Prostate gland (tissue), 2 donors: ENCODE data around the gene PRRT1B. TPM values are rescaled to one million over a fixed set of nuclear protein-coding genes. Genes with fewer than 3 reads are reported as not detected.

Experiments used
- DNase-seq: peaks from one replicate; pipeline ENCODE4 v3.0.0-alpha.2; 2019; ENCODE audit warnings: low spot score
- H3K27ac ChIP-seq, 2 donors: fragments of 200-600 bp; sonication (generic); 2 replicates each; pipeline ENCODE4 v1.5.1; 2017 to 2019
- H3K27me3 ChIP-seq: fragments of 200-600 bp; sonication (generic); replicated peaks from 2 replicates; pipeline ENCODE4 v1.5.1; 2019; ENCODE audit not compliant: insufficient read depth
- H3K36me3 ChIP-seq, 2 donors: fragments of 200-600 bp; sonication (generic); 1 replicate in 1 of 2; 2 replicates in 1 of 2; pipeline versions ENCODE4 v1.5.1 to v1.8.1; 2017 to 2019
- H3K4me1 ChIP-seq: fragments of 200-600 bp; sonication (generic); replicated peaks from 2 replicates; pipeline ENCODE4 v1.5.1; 2019
- H3K4me3 ChIP-seq, 2 donors: fragments of 200-600 bp; sonication (generic); 2 replicates each; pipeline ENCODE4 v1.5.1; 2017 to 2019
- H3K9me3 ChIP-seq: fragments of 200-600 bp; sonication (generic); 2 replicates; pipeline ENCODE4 v1.5.1; 2017
- POLR2A ChIP-seq: fragments of 450-650 bp; IDR thresholded peaks from one replicate; pipeline ENCODE4 v1.6.1; 2016; ENCODE audit warnings: antibody characterized with exemption, mild to moderate bottlenecking
- POLR2AphosphoS5 ChIP-seq: sonication (generic); formaldehyde crosslinking; IDR thresholded peaks from one replicate; pipeline ENCODE4 v1.6.1; 2017; ENCODE audit warnings: antibody characterized with exemption
- WGBS: methylation state at CpG from one replicate; pipeline ENCODE4 v1.1.5; 2018; 5-methylcytosine and 5-hydroxymethylcytosine counted together
- intact Hi-C: fragments of 100-400 bp; cut with DNase I; formaldehyde crosslinking; loops from one replicate; pipeline ENCODE4 v1.14.2; 2022
- total RNA-seq, 2 donors: library from RNA; depleted of rRNA; stranded (reverse); fragments of >200 nt; gene quantifications; one replicate each; pipeline ENCODE4 v1.1.0, GENCODE V29; 2016
- TF ChIP-seq, protein P1 (sequence below), 4 experiments: fragments of 200-600 bp in 2 of 4; fragments of 450-650 bp in 2 of 4; sonication (generic) in 2 of 4; IDR thresholded peaks; 1 replicate in 3 of 4; 2 replicates in 1 of 4; pipeline ENCODE4 v1.5.1; 2016 to 2019; ENCODE audit warnings: antibody characterized with exemption in 4 of 4, mild to moderate bottlenecking in 2 of 4, moderate library complexity in 2 of 4

Gene PRRT1B
- total RNA-seq, 2 donors from 2014 or later, result 3.7 to 25.4 TPM

DNA sequence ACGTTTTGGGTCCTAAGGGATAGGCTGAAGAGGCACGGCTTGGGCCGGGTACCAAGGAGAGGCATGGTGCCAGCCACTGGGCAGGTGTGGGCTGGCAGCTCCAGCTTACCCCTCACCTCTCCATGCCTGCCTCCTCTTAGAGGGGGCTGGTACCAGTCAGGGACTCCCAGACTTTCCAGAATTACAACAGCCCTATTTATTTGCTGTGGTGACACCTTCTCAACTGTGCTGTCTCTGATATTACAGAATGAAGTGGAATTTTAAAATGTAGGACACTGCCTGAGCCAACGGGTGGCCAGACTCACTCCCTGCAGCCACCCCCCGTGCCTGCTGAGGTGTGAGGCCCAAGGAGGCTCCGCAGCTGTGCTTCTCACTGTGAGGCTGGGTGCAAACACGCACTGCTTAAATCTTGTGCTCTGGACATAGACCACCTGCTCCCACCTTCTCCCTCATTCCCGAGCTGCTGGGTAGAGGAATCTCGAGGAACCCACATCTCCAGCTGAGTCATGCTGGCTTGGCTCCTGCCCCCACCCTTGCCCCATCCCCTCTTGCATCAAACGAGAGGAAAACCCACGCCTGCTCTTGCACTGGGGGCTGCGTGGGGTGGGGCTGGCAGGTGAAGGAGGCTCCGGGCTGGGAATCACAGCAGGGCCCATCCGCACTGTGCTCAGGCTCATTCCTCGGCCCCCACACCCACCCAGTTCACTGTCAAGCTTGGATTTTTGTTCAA, 47.9 kb downstream of the PRRT1B start:
- no peak overlapping the region for H3K4me3 ChIP-seq
- H3K36me3 ChIP-seq, result peaks cover 14% of the 10 kb centered on the region in 2 donors
- no peak overlapping the region for H3K27ac ChIP-seq
- H3K27me3 ChIP-seq, result no peaks in the 10 kb centered on the region
- intact Hi-C loops, result no loop called here
- 68% methylated on average over 15 of the region's 15 CpGs for WGBS
- TF ChIP-seq, protein P1, sequence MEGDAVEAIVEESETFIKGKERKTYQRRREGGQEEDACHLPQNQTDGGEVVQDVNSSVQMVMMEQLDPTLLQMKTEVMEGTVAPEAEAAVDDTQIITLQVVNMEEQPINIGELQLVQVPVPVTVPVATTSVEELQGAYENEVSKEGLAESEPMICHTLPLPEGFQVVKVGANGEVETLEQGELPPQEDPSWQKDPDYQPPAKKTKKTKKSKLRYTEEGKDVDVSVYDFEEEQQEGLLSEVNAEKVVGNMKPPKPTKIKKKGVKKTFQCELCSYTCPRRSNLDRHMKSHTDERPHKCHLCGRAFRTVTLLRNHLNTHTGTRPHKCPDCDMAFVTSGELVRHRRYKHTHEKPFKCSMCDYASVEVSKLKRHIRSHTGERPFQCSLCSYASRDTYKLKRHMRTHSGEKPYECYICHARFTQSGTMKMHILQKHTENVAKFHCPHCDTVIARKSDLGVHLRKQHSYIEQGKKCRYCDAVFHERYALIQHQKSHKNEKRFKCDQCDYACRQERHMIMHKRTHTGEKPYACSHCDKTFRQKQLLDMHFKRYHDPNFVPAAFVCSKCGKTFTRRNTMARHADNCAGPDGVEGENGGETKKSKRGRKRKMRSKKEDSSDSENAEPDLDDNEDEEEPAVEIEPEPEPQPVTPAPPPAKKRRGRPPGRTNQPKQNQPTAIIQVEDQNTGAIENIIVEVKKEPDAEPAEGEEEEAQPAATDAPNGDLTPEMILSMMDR (IDR thresholded peaks at IDR 0.05), result no peak
- TF ChIP-seq POLR2A, result no peak
- no peak for TF ChIP-seq POLR2AphosphoS5
- no peak for DNase-seq
- H3K4me1 ChIP-seq, result no peaks in the 10 kb centered on the region
- no peaks in the 10 kb centered on the region for H3K9me3 ChIP-seq

DNA sequence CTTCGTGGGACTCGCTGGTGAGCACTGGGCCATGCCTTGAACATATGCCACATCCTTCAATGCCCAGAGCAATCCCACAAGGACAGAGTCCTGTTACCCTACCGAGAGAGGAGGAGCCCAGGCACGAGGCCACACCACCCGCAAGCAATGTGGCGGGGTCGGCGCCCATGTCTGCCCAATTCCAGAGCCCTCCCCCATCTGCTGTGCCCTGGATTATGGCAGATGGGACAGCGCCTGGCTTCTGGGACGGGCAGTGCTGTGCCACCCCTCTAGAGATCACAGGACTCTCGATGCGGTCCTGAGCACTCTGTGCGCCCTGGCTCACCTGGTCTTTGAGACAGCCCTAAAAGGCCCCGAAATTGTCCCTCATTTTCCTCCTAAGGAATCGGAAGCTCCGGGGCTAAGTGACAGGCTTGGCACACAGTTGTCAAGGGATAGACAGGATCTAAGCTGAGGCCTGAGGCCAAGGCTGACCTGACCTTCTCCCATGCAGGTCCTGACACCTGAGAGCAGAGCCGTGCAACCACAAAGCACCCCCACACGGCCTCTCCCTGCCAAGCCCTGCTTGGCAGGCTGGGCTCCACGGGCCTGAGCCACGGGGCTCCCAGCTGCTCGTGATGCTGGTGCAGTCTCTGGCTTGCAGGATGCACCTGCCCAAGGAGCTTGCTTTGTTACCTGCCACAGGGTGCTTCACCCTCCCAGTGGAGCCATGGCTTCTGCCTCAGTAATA, 48.8 kb downstream of the PRRT1B start:
- no peaks in the 10 kb centered on the region for H3K9me3 ChIP-seq
- H3K4me3 ChIP-seq, result no peak overlapping the region
- intact Hi-C loops, result no loop called here
- no peak overlapping the region for H3K27ac ChIP-seq
- H3K4me1 ChIP-seq, result no peaks in the 10 kb centered on the region
- H3K27me3 ChIP-seq, result no peaks in the 10 kb centered on the region
- peaks cover 9 to 10% of the 10 kb centered on the region in 2 donors for H3K36me3 ChIP-seq
- no peak for DNase-seq
- 84% methylated on average over 21 of the region's 21 CpGs for WGBS
- TF ChIP-seq, protein P1 (IDR thresholded peaks at IDR 0.05), result no peak
- TF ChIP-seq POLR2AphosphoS5 (no peak), POLR2A (no peak)

DNA sequence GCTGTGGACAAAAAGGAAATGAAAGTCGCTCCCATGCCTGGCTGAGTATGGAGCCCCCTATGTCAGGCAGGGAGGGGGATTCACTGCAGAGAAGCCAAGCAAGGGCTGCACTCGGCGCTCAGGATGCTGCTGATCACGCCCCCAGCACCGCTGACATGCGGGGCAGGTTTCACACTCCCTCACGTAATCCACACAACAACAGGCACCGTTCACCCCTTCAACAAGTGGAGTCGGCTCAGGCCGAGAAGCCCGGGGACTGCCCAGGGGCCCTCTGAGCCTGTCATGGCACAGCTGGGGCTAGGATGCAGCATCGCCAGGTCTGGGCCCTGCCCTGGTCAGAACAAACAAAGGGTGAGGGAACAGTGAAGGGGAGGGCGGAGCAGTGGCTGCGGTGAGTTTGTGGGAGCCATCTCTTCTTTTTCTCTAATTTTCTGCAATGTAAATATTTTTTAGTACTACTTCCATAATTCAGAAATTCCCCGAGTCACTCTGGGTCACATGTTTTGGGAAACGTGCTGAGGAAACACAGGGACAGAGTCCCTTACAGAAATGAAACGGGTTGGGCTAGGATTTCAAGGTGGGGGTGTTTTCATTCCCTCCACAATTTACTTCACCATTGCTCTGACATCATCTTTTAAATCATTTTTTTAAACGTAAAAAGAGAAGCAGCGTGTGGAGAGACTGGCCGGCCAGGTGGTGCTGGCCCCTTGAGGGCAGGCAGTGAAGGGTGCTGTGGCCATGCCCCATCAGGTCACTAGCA, 49.8 kb downstream of the PRRT1B start:
- no peaks in the 10 kb centered on the region for H3K4me1 ChIP-seq
- TF ChIP-seq POLR2A, result no peak
- TF ChIP-seq, protein P1 (IDR thresholded peaks at IDR 0.05), result no peak
- no peak for TF ChIP-seq POLR2AphosphoS5
- H3K27ac ChIP-seq, result no peak overlapping the region
- DNase-seq, result no peak
- H3K36me3 ChIP-seq, result peaks cover 9 to 10% of the 10 kb centered on the region in 2 donors
- WGBS, result 71% methylated on average over 16 of the region's 20 CpGs
- intact Hi-C loops, result no loop called here
- H3K4me3 ChIP-seq, result no peak overlapping the region
- H3K9me3 ChIP-seq, result no peaks in the 10 kb centered on the region
- no peaks in the 10 kb centered on the region for H3K27me3 ChIP-seq

- DNase-seq, result no peak
- Histone ChIP-seq H3K36me3 (peaks cover 9 to 10% of the 10 kb centered on the region in 2 donors), H3K27ac (no peak overlapping the region), H3K4me1 (no peaks in the 10 kb centered on the region), H3K4me3 (no peak overlapping the region), H3K9me3 (no peaks in the 10 kb centered on the region), H3K27me3 (no peaks in the 10 kb centered on the region)
- TF ChIP-seq POLR2AphosphoS5 (no peak), POLR2A (no peak)
- TF ChIP-seq, protein P1 (IDR thresholded peaks at IDR 0.05), result no peak
- WGBS, result 90% methylated on average over 20 of the region's 20 CpGs
- intact Hi-C loops, result no loop called here
These were observed 50.5 kb downstream of the PRRT1B start for GRCh38 chr9:131595696-131596429.
